MCF 10A (cell line): ENCODE measurements around the gene AGTRAP. TPM values are rescaled to one million over a fixed set of nuclear protein-coding genes. Genes with fewer than 3 reads are reported as not detected.

ENCODE experiments used
- BruUV-seq: library from RNA; stranded (reverse); fragments of 400-500 nt; replicated peaks from 2 replicates; lab custom pipeline; 2021; lab: Mats Ljungman, UMichigan
- CTCF ChIA-PET: fragments of 300-600 bp; sonication (Branson Sonifier 250); formaldehyde crosslinking; extraction: SDS; loops from one replicate; lab custom pipeline; 2021; ENCODE audit warnings: antibody characterized with exemption, inconsistent platforms; lab: Yijun Ruan, JAX
- POLR2A ChIA-PET: fragments of 300-600, 350-650 bp; sonication (Branson Sonifier 250); formaldehyde crosslinking; extraction: SDS; loops from one replicate; lab custom pipeline; 2020; ENCODE audit warnings: antibody characterized with exemption, inconsistent platforms; lab: Yijun Ruan, JAX
- DNase-seq: peaks from one replicate; pipeline ENCODE4 v3.0.0-alpha.2; 2018; ENCODE audit not compliant: unreplicated experiment
- H3K27ac Mint-ChIP-seq: one replicate; pipeline ENCODE4 v1.8.0; 2022; ENCODE audit warnings: mild to moderate bottlenecking, low read depth, mixed read lengths; ENCODE audit not compliant: unreplicated experiment
- H3K27me3 Mint-ChIP-seq: one replicate; pipeline ENCODE4 v1.8.0; 2022; ENCODE audit warnings: mixed read lengths; ENCODE audit not compliant: insufficient read depth, unreplicated experiment
- H3K36me3 Mint-ChIP-seq: one replicate; pipeline ENCODE4 v1.8.0; 2022; ENCODE audit warnings: mild to moderate bottlenecking, moderate library complexity, mixed read lengths; ENCODE audit not compliant: insufficient read depth, unreplicated experiment
- H3K4me1 Mint-ChIP-seq: one replicate; pipeline ENCODE4 v1.8.0; 2022; ENCODE audit warnings: mixed read lengths; ENCODE audit not compliant: insufficient read depth, unreplicated experiment
- H3K4me3 Mint-ChIP-seq: one replicate; pipeline ENCODE4 v1.8.0; 2022; ENCODE audit warnings: mild to moderate bottlenecking, moderate library complexity, mixed read lengths; ENCODE audit not compliant: unreplicated experiment
- H3K9me3 Mint-ChIP-seq: one replicate; pipeline ENCODE4 v1.8.0; 2022; ENCODE audit warnings: mixed read lengths; ENCODE audit not compliant: unreplicated experiment
- intact Hi-C: fragments of 100-400 bp; cut with micrococcal nuclease; formaldehyde crosslinking; loops from 2 replicates; pipeline ENCODE4 v1.14.1; 2022
- total RNA-seq: library from RNA; stranded (reverse); gene quantifications from 2 replicates; pipeline ENCODE4 v1.2.3, GENCODE V29; 2022
- TF ChIP-seq, protein P1 (sequence below): fragments of 200-600 bp; IDR thresholded peaks from one replicate; pipeline ENCODE4 v1.8.0; 2022; ENCODE audit warnings: antibody characterized with exemption, mild to moderate bottlenecking; ENCODE audit not compliant: unreplicated experiment

AGTRAP gene
- total RNA-seq, 1 experiment from 2014 or later: 73.1 TPM

- Mint-ChIP-seq H3K4me1 (peaks cover 10% of the 10 kb centered on the region), H3K36me3 (peaks cover 48% of the 10 kb centered on the region), H3K9me3 (no peaks in the 10 kb centered on the region), H3K4me3 (no peak overlapping the region), H3K27ac (no peak overlapping the region), H3K27me3 (no peaks in the 10 kb centered on the region)
- ChIA-PET CTCF (interaction anchor here (1.8 kb wide), 1 partner anchor 11 kb away, joined by 9 read pairs; no protein-coding TSS in a partner anchor), POLR2A (interaction anchor here (1.1 to 2.6 kb wide), 2 partner anchors 9 to 10 kb away, joined by 3 to 9 read pairs; partner anchors contain the start of gene CLCN6)
- no TSS peak for BruUV-seq
- TF ChIP-seq, protein P1, sequence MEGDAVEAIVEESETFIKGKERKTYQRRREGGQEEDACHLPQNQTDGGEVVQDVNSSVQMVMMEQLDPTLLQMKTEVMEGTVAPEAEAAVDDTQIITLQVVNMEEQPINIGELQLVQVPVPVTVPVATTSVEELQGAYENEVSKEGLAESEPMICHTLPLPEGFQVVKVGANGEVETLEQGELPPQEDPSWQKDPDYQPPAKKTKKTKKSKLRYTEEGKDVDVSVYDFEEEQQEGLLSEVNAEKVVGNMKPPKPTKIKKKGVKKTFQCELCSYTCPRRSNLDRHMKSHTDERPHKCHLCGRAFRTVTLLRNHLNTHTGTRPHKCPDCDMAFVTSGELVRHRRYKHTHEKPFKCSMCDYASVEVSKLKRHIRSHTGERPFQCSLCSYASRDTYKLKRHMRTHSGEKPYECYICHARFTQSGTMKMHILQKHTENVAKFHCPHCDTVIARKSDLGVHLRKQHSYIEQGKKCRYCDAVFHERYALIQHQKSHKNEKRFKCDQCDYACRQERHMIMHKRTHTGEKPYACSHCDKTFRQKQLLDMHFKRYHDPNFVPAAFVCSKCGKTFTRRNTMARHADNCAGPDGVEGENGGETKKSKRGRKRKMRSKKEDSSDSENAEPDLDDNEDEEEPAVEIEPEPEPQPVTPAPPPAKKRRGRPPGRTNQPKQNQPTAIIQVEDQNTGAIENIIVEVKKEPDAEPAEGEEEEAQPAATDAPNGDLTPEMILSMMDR: no peak
- DNase-seq: no peak
- intact Hi-C loops: no loop called here
Observed at GRCh38 chr1:11796036-11796828, 60.3 kb downstream of the AGTRAP start.

DNA sequence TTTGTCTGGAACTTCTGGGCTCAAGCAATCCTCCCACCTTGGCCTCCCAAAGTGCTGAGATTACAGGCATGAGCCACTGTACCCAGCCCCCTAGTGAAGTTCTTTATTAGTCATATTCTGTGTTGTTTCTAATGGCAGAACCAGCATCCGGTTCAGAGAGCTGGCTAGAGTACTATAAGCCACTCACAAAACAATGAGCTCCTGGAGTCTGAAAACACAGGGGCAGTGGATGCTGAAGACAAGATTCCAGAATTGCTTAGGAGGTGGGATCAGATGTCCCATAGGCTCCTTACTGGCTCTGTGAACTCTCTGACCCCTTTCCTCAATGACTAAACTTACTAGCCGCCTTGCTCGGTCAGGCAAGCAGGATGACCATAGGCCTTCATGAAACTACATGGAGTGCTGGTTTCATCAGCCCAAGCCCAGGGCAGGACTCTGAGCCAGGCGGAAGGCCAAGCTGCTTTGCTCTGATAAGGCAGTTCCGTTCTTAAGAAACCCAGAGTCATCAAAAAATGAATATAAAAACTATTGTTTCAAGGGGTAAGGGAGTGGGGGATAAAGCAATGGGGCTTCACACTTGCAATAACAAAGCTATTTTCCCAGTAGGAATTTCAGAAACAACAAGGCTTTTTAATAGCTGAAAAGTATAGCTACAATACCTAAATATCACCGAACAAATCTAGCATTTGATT lies 61.7 kb downstream of the AGTRAP start:
- H3K4me3 Mint-ChIP-seq: no peak overlapping the region
- DNase-seq: no peak
- no TSS peak for BruUV-seq
- H3K36me3 Mint-ChIP-seq: peaks cover 42% of the 10 kb centered on the region
- TF ChIP-seq, protein P1: no peak
- POLR2A ChIA-PET: interaction anchor here (0.5 to 1.5 kb wide), 7 partner anchors 10 to 727 kb away, joined by 3 to 5 read pairs (median 4); no protein-coding TSS in a partner anchor
- no peaks in the 10 kb centered on the region for H3K9me3 Mint-ChIP-seq
- no peaks in the 10 kb centered on the region for H3K27me3 Mint-ChIP-seq
- CTCF ChIA-PET: interaction anchor here (0.5 to 1.8 kb wide), 4 partner anchors 9 to 330 kb away, joined by 3 to 9 read pairs (median 4); partner anchors contain the start of gene CLCN6
- intact Hi-C loops: no loop called here
- H3K27ac Mint-ChIP-seq: no peak overlapping the region
- H3K4me1 Mint-ChIP-seq: peaks cover 3% of the 10 kb centered on the region

GRCh38 chr1:11799099-11799498 lies 63.2 kb downstream of the AGTRAP start:
- TF ChIP-seq, protein P1: no peak
- ChIA-PET CTCF (no interaction called here), POLR2A (no interaction called here)
- no peak for DNase-seq
- Mint-ChIP-seq H3K36me3 (peaks cover 36% of the 10 kb centered on the region), H3K27me3 (no peaks in the 10 kb centered on the region), H3K27ac (no peak overlapping the region), H3K9me3 (no peaks in the 10 kb centered on the region), H3K4me3 (no peak overlapping the region), H3K4me1 (peaks cover 17% of the 10 kb centered on the region)
- intact Hi-C loops: no loop called here
- no TSS peak for BruUV-seq

DNA sequence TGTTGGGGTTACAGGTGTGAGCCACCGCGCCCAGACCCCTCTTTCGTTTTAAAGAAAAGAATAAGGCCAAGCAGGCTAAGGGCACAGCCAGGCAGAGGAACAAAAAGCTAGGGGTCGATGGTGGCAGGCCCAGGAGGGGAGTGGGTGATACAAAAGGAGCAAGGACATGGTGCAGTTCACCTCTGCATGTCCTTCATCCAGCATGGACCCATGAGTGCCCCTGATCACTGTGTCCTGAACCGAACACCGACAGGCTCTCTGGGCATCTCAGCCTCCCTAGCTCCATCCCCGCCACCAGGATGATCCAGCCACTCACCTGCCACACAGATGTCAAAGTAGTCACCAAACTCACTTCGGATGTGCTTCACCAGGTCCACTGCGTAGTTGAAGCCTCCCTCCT lies 64.0 kb downstream of the AGTRAP start:
- no peaks in the 10 kb centered on the region for H3K27me3 Mint-ChIP-seq
- peaks cover 17% of the 10 kb centered on the region for H3K4me1 Mint-ChIP-seq
- ChIA-PET CTCF (no interaction called here), POLR2A (interaction anchor here (0.6 kb wide), 1 partner anchor 749 kb away, joined by 3 read pairs; no protein-coding TSS in a partner anchor)
- TF ChIP-seq, protein P1: no peak
- intact Hi-C loops: no loop called here
- no peak overlapping the region for H3K27ac Mint-ChIP-seq
- peaks cover 34% of the 10 kb centered on the region for H3K36me3 Mint-ChIP-seq
- no peaks in the 10 kb centered on the region for H3K9me3 Mint-ChIP-seq
- DNase-seq: no peak
- no TSS peak for BruUV-seq
- H3K4me3 Mint-ChIP-seq: no peak overlapping the region
